Testis (tissue), 3 donors: ENCODE measurements around the gene SPINK14. TPM values are rescaled to one million over a fixed set of nuclear protein-coding genes. Genes with fewer than 3 reads are reported as not detected.

Experiments used
- DNase-seq: peaks from one replicate; pipeline ENCODE4 v3.0.0-alpha.2; 2019
- H3K27ac ChIP-seq, 2 donors: fragments of 200-600 bp; sonication (generic); one replicate each; pipeline ENCODE4 v1.5.1; 2019
- H3K27me3 ChIP-seq: fragments of 200-600 bp; sonication (generic); one replicate; pipeline ENCODE4 v1.5.1; 2019
- H3K36me3 ChIP-seq: fragments of 200-600 bp; sonication (generic); one replicate; pipeline ENCODE4 v1.5.1; 2017; ENCODE audit warnings: low read depth; ENCODE audit errors: missing control alignments
- H3K4me1 ChIP-seq: fragments of 200-600 bp; sonication (generic); one replicate; pipeline ENCODE4 v1.5.1; 2019
- H3K4me3 ChIP-seq, 2 donors: fragments of 200-600 bp; sonication (generic); one replicate each; pipeline ENCODE4 v1.5.1; 2017 to 2019
- H3K9me3 ChIP-seq: fragments of 200-600 bp; sonication (generic); one replicate; pipeline ENCODE4 v1.5.1; 2017
- POLR2A ChIP-seq: fragments of 450-650 bp; IDR thresholded peaks from one replicate; pipeline ENCODE4 v1.6.1; 2017; ENCODE audit warnings: antibody characterized with exemption, mild to moderate bottlenecking, moderate library complexity
- WGBS, 2 donors: methylation state at CpG; one replicate each; pipeline ENCODE4 v1.1.5; 2018; 5-methylcytosine and 5-hydroxymethylcytosine counted together
- intact Hi-C: fragments of 100-400 bp; cut with DNase I; formaldehyde crosslinking; loops from one replicate; pipeline ENCODE4 v1.15.1; 2023; ENCODE audit warnings: low total_unique reads
- polyA plus RNA-seq: library from polyadenylated mRNA; stranded (reverse); fragments of 350-450 nt; fragmentation: Illumina TruSeq; extraction: RNeasy Lipid Tissue Mini Kit (QIAGEN cat#74804); gene quantifications from one replicate; pipeline ENCODE4 v1.2.3, GENCODE V29; 2014; ENCODE audit warnings: low read depth, low replicate concordance; ENCODE audit not compliant: insufficient read depth
- total RNA-seq, 2 donors: library from RNA; depleted of rRNA; stranded (reverse); fragments of >200 nt; gene quantifications; one replicate each; pipeline ENCODE4 v1.2.3, GENCODE V29; 2016
- TF ChIP-seq, protein P1 (sequence below), 3 experiments: fragments of 450-650 bp in 2 of 3; fragments of 200-600 bp in 1 of 3; sonication (generic) in 1 of 3; IDR thresholded peaks; one replicate each; pipeline ENCODE4 v1.5.1; 2016 to 2019; ENCODE audit warnings: antibody characterized with exemption in 3 of 3, mild to moderate bottlenecking in 2 of 3, moderate library complexity in 1 of 3

SPINK14 gene
- total and polyA plus RNA-seq, 3 donors from 2014 or later, result not detected

- Histone ChIP-seq H3K36me3 (no peaks in the 10 kb centered on the region), H3K27ac (no peak overlapping the region), H3K27me3 (no peaks in the 10 kb centered on the region), H3K4me3 (no peak overlapping the region), H3K9me3 (no peaks in the 10 kb centered on the region), H3K4me1 (no peaks in the 10 kb centered on the region)
- intact Hi-C loops, result no loop called here
- no peak for DNase-seq
- TF ChIP-seq, protein P1, sequence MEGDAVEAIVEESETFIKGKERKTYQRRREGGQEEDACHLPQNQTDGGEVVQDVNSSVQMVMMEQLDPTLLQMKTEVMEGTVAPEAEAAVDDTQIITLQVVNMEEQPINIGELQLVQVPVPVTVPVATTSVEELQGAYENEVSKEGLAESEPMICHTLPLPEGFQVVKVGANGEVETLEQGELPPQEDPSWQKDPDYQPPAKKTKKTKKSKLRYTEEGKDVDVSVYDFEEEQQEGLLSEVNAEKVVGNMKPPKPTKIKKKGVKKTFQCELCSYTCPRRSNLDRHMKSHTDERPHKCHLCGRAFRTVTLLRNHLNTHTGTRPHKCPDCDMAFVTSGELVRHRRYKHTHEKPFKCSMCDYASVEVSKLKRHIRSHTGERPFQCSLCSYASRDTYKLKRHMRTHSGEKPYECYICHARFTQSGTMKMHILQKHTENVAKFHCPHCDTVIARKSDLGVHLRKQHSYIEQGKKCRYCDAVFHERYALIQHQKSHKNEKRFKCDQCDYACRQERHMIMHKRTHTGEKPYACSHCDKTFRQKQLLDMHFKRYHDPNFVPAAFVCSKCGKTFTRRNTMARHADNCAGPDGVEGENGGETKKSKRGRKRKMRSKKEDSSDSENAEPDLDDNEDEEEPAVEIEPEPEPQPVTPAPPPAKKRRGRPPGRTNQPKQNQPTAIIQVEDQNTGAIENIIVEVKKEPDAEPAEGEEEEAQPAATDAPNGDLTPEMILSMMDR (IDR thresholded peaks at IDR 0.05), result no peak
- no peak for TF ChIP-seq POLR2A
Observed at GRCh38 chr5:148152781-148153180, 15.6 kb upstream of the SPINK14 start.

DNA sequence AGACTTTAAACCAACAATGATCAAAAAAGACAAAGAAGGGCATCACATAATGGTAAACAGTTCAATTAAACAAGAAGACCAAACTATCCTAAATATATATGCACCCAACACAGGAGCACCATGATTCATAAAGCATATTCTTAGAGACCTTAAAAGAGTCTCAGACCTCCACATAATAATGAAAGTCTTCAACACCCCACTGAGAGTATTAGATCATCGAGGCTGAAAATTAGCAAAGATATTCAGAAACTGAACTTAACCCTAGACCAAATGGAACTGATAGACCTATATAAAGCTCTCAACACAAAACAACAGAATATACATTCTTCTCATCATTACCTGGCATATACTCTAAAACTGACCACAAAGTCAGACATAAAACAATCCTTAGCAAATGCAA lies 11.7 kb upstream of the SPINK14 start:
- Histone ChIP-seq H3K9me3 (no peaks in the 10 kb centered on the region), H3K4me3 (no peak overlapping the region), H3K27me3 (no peaks in the 10 kb centered on the region), H3K36me3 (no peaks in the 10 kb centered on the region), H3K27ac (no peak overlapping the region), H3K4me1 (no peaks in the 10 kb centered on the region)
- no peak for DNase-seq
- intact Hi-C loops, result no loop called here
- no peak for TF ChIP-seq POLR2A
- TF ChIP-seq, protein P1 (IDR thresholded peaks at IDR 0.05), result no peak
- WGBS, 2 donors, result 96 to 97% methylated on average over 1 of the region's 1 CpG

DNA sequence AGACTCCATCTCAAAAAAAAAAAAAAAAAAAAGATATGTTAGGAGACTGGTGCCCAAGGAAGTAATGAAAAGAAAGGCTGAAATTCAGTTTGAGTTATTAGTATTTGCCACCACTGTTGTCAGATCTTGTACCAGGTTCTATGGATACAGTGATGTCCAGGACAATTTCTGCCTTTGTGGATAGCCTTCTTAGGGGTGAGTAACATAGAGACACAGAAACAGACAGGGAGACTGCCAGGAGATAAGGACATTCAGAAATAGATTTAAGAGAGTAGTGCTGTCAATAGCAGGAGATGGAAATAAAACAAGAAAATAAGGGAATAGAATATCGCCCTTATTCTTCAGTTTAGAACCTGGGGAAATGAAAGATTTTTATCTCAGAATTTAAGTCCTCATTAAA lies 6.3 kb upstream of the SPINK14 start:
- WGBS, 2 donors, result 91 to 97% methylated on average over 1 of the region's 1 CpG
- H3K27me3 ChIP-seq, result no peaks in the 10 kb centered on the region
- H3K36me3 ChIP-seq, result no peaks in the 10 kb centered on the region
- no peak overlapping the region for H3K4me3 ChIP-seq
- H3K9me3 ChIP-seq, result no peaks in the 10 kb centered on the region
- no peak overlapping the region for H3K27ac ChIP-seq
- no peak for DNase-seq
- no peak for TF ChIP-seq POLR2A
- TF ChIP-seq, protein P1 (IDR thresholded peaks at IDR 0.05), result no peak
- no peaks in the 10 kb centered on the region for H3K4me1 ChIP-seq
- intact Hi-C loops, result no loop called here

DNA sequence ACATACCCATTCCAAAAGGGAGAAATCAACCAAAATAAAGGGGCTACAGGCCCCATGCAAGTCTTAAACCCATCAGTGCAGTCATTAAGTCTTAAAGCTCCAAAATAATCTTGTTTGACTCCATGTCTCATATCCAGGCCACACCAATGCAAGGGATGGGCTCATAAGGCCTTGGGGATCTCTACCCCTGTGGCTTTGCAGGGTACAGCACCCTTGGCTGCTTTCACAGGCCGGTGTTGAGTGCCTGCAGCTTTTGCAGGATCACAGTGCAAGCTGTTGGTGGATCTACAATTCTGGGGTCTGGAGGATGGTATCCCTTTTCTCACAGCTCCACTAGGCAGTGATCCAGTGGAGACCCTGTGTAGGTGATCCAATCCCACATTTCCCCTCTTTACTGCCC lies 5.0 kb upstream of the SPINK14 start:
- H3K9me3 ChIP-seq, result no peaks in the 10 kb centered on the region
- TF ChIP-seq, protein P1 (IDR thresholded peaks at IDR 0.05), result no peak
- no peak for TF ChIP-seq POLR2A
- no peaks in the 10 kb centered on the region for H3K27me3 ChIP-seq
- no peak overlapping the region for H3K27ac ChIP-seq
- H3K36me3 ChIP-seq, result no peaks in the 10 kb centered on the region
- intact Hi-C loops, result no loop called here
- no peak for DNase-seq
- H3K4me3 ChIP-seq, result no peak overlapping the region
- 75 to 93% methylated on average over 1 of the region's 1 CpG for WGBS, 2 donors
- no peaks in the 10 kb centered on the region for H3K4me1 ChIP-seq

DNA sequence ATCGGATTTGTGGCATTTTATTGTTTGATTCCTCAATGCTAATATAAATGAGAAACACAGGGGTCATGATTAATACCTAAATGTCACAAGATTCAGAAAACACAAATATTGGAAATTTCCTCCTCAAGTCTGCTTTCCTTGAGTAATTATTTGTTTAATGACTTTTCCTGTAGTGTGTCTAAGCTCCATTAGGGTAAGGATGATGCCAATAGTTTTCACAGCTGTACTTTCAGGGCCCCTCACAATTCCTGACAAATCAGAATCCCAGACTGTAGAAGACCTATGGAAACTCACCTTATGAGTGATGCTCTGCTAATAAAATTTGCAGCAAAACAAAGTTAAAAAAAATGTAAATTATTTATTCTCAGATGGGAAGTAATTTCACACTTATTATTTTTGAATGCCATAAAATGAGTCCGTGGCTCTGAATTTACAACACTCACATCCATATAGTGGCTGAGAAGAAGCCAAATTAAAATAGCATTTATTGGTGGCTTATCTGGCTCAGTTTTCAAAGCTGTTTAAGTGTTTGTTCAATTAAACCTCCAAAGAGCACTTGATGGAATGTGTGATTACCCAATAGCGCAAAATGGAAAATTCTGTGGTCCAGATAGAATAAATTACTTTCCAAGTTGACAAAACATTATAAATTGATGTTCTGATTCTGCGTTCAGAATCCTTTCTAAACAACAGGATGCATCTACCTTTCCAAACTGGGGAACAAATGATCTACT lies 1.6 kb upstream of the SPINK14 start:
- Histone ChIP-seq H3K4me1 (no peaks in the 10 kb centered on the region), H3K27ac (no peak overlapping the region), H3K36me3 (no peaks in the 10 kb centered on the region), H3K9me3 (no peaks in the 10 kb centered on the region), H3K27me3 (no peaks in the 10 kb centered on the region), H3K4me3 (no peak overlapping the region)
- TF ChIP-seq POLR2A, result no peak
- TF ChIP-seq, protein P1 (IDR thresholded peaks at IDR 0.05), result no peak
- no peak for DNase-seq
- WGBS, 2 donors, result 88 to 90% methylated on average over 4 of the region's 4 CpGs
- intact Hi-C loops, result no loop called here
